GM23248 (cell line): Measurements from ENCODE around the gene CYP27A1. TPM values are rescaled to one million over a fixed set of nuclear protein-coding genes. Genes with fewer than 3 reads are reported as not detected.

Experiments
- DNase-seq: peaks from one replicate; pipeline ENCODE4 v3.0.0-alpha.2; 2015
- H2AFZ ChIP-seq: fragments of 200-600 bp; sonication (generic); 2 replicates; pipeline ENCODE4 v1.6.1; 2016; ENCODE audit warnings: antibody characterized with exemption
- H3F3A ChIP-seq: fragments of 200-600 bp; sonication (generic); 2 replicates; pipeline ENCODE4 v1.6.1; 2016; ENCODE audit warnings: mild to moderate bottlenecking, antibody characterized with exemption, mixed run types; ENCODE audit not compliant: insufficient read depth
- H3K27ac ChIP-seq: fragments of 200-600 bp; sonication (generic); 2 replicates; pipeline ENCODE4 v1.5.1; 2016; ENCODE audit warnings: mild to moderate bottlenecking
- H3K27me3 ChIP-seq: fragments of 200-600 bp; sonication (generic); replicated peaks from 2 replicates; pipeline ENCODE4 v1.6.1; 2016; ENCODE audit warnings: mild to moderate bottlenecking; ENCODE audit not compliant: insufficient read depth
- H3K36me3 ChIP-seq: fragments of 200-600 bp; sonication (generic); 2 replicates; pipeline ENCODE4 v1.6.1; 2016; ENCODE audit warnings: low read depth, mild to moderate bottlenecking
- H3K4me1 ChIP-seq: fragments of 200-600 bp; sonication (generic); 2 replicates; pipeline ENCODE4 v1.6.1; 2016; ENCODE audit warnings: mild to moderate bottlenecking; ENCODE audit not compliant: insufficient read depth
- H3K4me2 ChIP-seq: fragments of 200-600 bp; sonication (generic); one replicate; pipeline ENCODE4 v1.6.1; 2016; ENCODE audit warnings: mild to moderate bottlenecking; ENCODE audit not compliant: unreplicated experiment
- H3K4me3 ChIP-seq: fragments of 200-600 bp; sonication (generic); 2 replicates; pipeline ENCODE4 v1.5.1; 2016; ENCODE audit warnings: mild to moderate bottlenecking
- H3K79me2 ChIP-seq: fragments of 200-600 bp; sonication (generic); 2 replicates; pipeline ENCODE4 v1.6.1; 2016; ENCODE audit warnings: mild to moderate bottlenecking; ENCODE audit not compliant: insufficient read depth
- H3K9ac ChIP-seq: fragments of 200-600 bp; sonication (generic); 2 replicates; pipeline ENCODE4 v1.6.1; 2016; ENCODE audit warnings: mild to moderate bottlenecking
- H3K9me2 ChIP-seq: fragments of 200-600 bp; sonication (generic); 2 replicates; pipeline ENCODE4 v1.6.1; 2016; ENCODE audit warnings: mixed run types, mild to moderate bottlenecking, moderate library complexity; ENCODE audit not compliant: insufficient read depth
- H3K9me3 ChIP-seq: fragments of 200-600 bp; sonication (generic); one replicate; pipeline ENCODE4 v1.6.1; 2017; ENCODE audit warnings: low read depth
- H4K20me1 ChIP-seq: fragments of 200-600 bp; sonication (generic); 2 replicates; pipeline ENCODE4 v1.6.0; 2016; ENCODE audit not compliant: insufficient read depth
- EZH2 ChIP-seq: fragments of 200-600 bp; sonication (generic); IDR thresholded peaks from 2 replicates; pipeline ENCODE4 v1.6.1; 2018; ENCODE audit warnings: antibody characterized with exemption, mild to moderate bottlenecking; ENCODE audit not compliant: insufficient read depth, poor library complexity, severe bottlenecking
- EZH2phosphoT487 ChIP-seq: fragments of 200-600 bp; sonication (generic); IDR thresholded peaks from 2 replicates; pipeline ENCODE4 v1.6.1; 2018; ENCODE audit warnings: antibody characterized with exemption, moderate library complexity, mild to moderate bottlenecking, low read depth; ENCODE audit not compliant: insufficient read depth
- WGBS, 2 experiments: methylation state at CpG; one replicate each; pipeline ENCODE4 v1.1.6; 2015 to 2017; ENCODE audit warnings: low lambda C conversion rate in 2 of 2, low coverage in 1 of 2; ENCODE audit errors: missing lambda C conversion rate in 2 of 2; 5-methylcytosine and 5-hydroxymethylcytosine counted together
- in situ Hi-C: fragments of 300-500 bp; cut with MboI; formaldehyde crosslinking; loops from 2 replicates; pipeline ENCODE4 v1.15.0; 2020
- polyA plus RNA-seq: library from polyadenylated mRNA; unstranded; fragments of >200 nt; fragmentation: Nextera tagmentation; extraction: Ambion mirVana; gene quantifications from 2 replicates; pipeline ENCODE4 v1.2.1, GENCODE V29; 2016
- total RNA-seq: library from RNA; depleted of rRNA; stranded (reverse); fragments of >200 nt; shearing (Covaris generic); gene quantifications from 2 replicates; pipeline ENCODE4 v1.2.3, GENCODE V29; 2014

Gene CYP27A1
- total and polyA plus RNA-seq, 2 experiments from 2014 or later, result 2.9 to 4.1 TPM

DNA sequence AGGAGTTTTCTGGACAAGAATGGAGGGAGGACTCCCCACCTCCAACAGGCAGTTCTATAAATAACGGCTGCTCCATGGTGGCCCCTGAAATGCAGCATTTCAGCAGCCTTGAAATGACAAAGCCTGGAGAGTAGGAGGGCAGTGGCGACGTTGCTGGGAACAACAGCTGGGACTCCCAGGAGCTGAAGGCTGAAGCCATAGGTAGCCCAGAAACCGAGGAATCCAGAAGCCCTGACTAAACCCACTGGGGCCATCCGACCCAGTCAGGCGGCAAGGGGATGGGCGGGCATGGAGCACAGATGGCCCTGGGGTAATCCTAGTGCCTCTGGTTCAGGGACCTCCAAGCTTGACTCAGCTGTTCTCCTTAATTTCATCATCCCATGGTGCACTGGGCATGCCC lies 40.7 kb downstream of the CYP27A1 start:
- Histone ChIP-seq H3K79me2 (no peaks in the 10 kb centered on the region), H3K36me3 (no peaks in the 10 kb centered on the region), H3K4me1 (no peaks in the 10 kb centered on the region), H3K27ac (no peak overlapping the region), H3K4me3 (no peak overlapping the region), H3K9me3 (no peaks in the 10 kb centered on the region), H2AFZ (no peak overlapping the region), H3K9me2 (no peaks in the 10 kb centered on the region), H4K20me1 (no peaks in the 10 kb centered on the region), H3F3A (no peaks in the 10 kb centered on the region), H3K9ac (no peak overlapping the region), H3K4me2 (no peak overlapping the region), H3K27me3 (0 out of 2 replicates have a peak, but pooled peaks cover 5% of the 10 kb centered on the region)
- TF ChIP-seq EZH2 (no peak), EZH2phosphoT487 (no peak)
- no peak for DNase-seq
- in situ Hi-C loops, result no loop called here
- 69 to 70% methylated on average over 7 of the region's 7 CpGs for WGBS, 2 experiments

DNA sequence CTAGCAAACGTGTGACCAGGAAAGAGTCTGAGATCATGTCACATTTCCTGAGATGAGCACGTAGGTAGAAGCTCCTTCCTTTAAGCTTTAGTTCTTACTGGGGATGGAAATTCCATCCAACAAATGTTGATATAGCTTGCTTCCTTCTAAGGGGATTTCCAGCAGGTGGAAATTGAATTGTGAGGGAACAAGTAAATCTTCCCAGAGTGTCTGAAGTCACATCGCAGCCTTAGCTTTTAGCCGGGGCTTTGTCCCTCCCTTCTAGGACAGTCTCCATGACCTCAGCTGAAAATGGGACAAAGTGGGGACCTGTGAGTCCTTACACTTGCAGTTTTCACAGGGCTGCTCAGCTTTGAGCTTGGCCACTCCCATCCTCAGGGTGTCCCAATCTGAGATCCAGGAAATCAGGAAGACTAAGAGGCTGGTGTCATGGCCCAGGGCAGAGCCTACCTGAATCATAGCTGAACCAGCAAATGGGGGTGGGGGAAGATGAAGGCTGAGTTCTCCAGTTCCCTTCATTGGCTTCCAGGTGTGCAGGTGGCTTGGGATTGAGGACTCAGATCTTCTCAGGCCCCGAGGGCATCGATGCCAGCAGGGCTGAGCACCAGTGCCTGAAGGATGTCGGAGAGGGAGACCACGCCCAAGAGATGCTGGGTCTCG lies 41.4 kb downstream of the CYP27A1 start:
- H3K4me2 ChIP-seq, result no peak overlapping the region
- H3K27me3 ChIP-seq, result 0 out of 2 replicates have a peak, but pooled peaks cover 5% of the 10 kb centered on the region
- in situ Hi-C loops, result no loop called here
- no peaks in the 10 kb centered on the region for H3K9me3 ChIP-seq
- DNase-seq, result no peak
- H4K20me1 ChIP-seq, result no peaks in the 10 kb centered on the region
- WGBS, 2 experiments, result 79 to 86% methylated on average over 9 of the region's 9 CpGs
- H2AFZ ChIP-seq, result no peak overlapping the region
- H3K9me2 ChIP-seq, result no peaks in the 10 kb centered on the region
- no peak overlapping the region for H3K27ac ChIP-seq
- no peaks in the 10 kb centered on the region for H3K79me2 ChIP-seq
- no peak for TF ChIP-seq EZH2phosphoT487
- no peak for TF ChIP-seq EZH2
- H3K4me3 ChIP-seq, result no peak overlapping the region
- no peak overlapping the region for H3K9ac ChIP-seq
- no peaks in the 10 kb centered on the region for H3K36me3 ChIP-seq
- H3K4me1 ChIP-seq, result no peaks in the 10 kb centered on the region
- no peaks in the 10 kb centered on the region for H3F3A ChIP-seq

DNA sequence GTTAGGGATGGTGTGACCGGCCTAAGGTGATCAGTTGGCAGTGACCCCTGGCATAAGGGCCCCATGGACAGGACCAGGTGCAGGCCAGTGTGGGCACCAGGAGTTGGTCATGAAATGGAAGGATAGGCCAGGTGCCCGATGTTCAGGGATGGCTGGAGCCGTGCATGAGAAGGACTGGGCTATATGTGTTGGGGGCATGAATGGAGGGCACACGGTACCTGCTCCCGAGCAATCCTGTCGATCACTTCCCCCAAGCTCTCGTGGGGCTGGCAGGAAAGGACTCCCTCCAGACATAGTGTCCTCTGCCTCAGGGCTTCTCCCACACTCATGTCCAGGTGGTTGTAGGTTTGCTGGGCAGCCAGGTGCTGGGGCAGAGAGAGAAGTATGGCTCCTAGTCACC lies 42.1 kb downstream of the CYP27A1 start:
- no peaks in the 10 kb centered on the region for H3K9me3 ChIP-seq
- H3K9me2 ChIP-seq, result no peaks in the 10 kb centered on the region
- no peaks in the 10 kb centered on the region for H3K4me1 ChIP-seq
- no peaks in the 10 kb centered on the region for H3K36me3 ChIP-seq
- no peak overlapping the region for H2AFZ ChIP-seq
- no peak for TF ChIP-seq EZH2phosphoT487
- no peak overlapping the region for H3K27ac ChIP-seq
- H4K20me1 ChIP-seq, result no peaks in the 10 kb centered on the region
- in situ Hi-C loops, result no loop called here
- DNase-seq, result no peak
- no peak overlapping the region for H3K4me3 ChIP-seq
- no peak overlapping the region for H3K9ac ChIP-seq
- 73 to 80% methylated on average over 7 of the region's 7 CpGs for WGBS, 2 experiments
- no peak overlapping the region for H3K4me2 ChIP-seq
- H3K27me3 ChIP-seq, result 0 out of 2 replicates have a peak, but pooled peaks cover 5% of the 10 kb centered on the region
- H3K79me2 ChIP-seq, result no peaks in the 10 kb centered on the region
- H3F3A ChIP-seq, result no peaks in the 10 kb centered on the region

GRCh38 chr2:218826791-218827190 lies 44.8 kb downstream of the CYP27A1 start:
- no peaks in the 10 kb centered on the region for H3K79me2 ChIP-seq
- TF ChIP-seq EZH2 (no peak), EZH2phosphoT487 (no peak)
- H3K9me2 ChIP-seq, result no peaks in the 10 kb centered on the region
- no peaks in the 10 kb centered on the region for H3K4me1 ChIP-seq
- in situ Hi-C loops, result no loop called here
- no peaks in the 10 kb centered on the region for H4K20me1 ChIP-seq
- no peaks in the 10 kb centered on the region for H3F3A ChIP-seq
- H3K9ac ChIP-seq, result no peak overlapping the region
- H3K27me3 ChIP-seq, result 0 out of 2 replicates have a peak, but pooled peaks cover 5% of the 10 kb centered on the region
- WGBS, 2 experiments, result 81 to 85% methylated on average over 10 of the region's 10 CpGs
- H2AFZ ChIP-seq, result no peak overlapping the region
- no peak overlapping the region for H3K4me2 ChIP-seq
- no peak overlapping the region for H3K27ac ChIP-seq
- no peaks in the 10 kb centered on the region for H3K36me3 ChIP-seq
- H3K9me3 ChIP-seq, result no peaks in the 10 kb centered on the region
- H3K4me3 ChIP-seq, result no peak overlapping the region
- no peak for DNase-seq
